Stomach (tissue), 4 donors: ENCODE measurements around the gene MEGF6.

Source experiments
- EP300 ChIP-seq: sonication (generic); formaldehyde crosslinking; IDR thresholded peaks from one replicate; pipeline ENCODE4 v1.6.1; 2017; ENCODE audit warnings: antibody characterized with exemption
- POLR2A ChIP-seq, 4 donors: fragments of 450-650 bp; IDR thresholded peaks; one replicate each; pipeline ENCODE4 v1.6.1; 2016; ENCODE audit warnings: antibody characterized with exemption in 4 of 4, control low read depth in 2 of 4, mild to moderate bottlenecking in 1 of 4, moderate library complexity in 1 of 4
- POLR2AphosphoS5 ChIP-seq, 3 donors: sonication (generic); formaldehyde crosslinking; IDR thresholded peaks; one replicate each; pipeline ENCODE4 v1.6.1; 2016; ENCODE audit warnings: antibody characterized with exemption in 3 of 3
- TF ChIP-seq, protein P1 (sequence below), 7 experiments: fragments of 450-650 bp in 4 of 7; fragments of 200-600 bp in 3 of 7; sonication (generic) in 3 of 7; IDR thresholded peaks; one replicate each; pipeline ENCODE4 v1.5.1; 2016 to 2019; ENCODE audit warnings: antibody characterized with exemption in 7 of 7, control low read depth in 2 of 7, mild to moderate bottlenecking in 1 of 7

DNA sequence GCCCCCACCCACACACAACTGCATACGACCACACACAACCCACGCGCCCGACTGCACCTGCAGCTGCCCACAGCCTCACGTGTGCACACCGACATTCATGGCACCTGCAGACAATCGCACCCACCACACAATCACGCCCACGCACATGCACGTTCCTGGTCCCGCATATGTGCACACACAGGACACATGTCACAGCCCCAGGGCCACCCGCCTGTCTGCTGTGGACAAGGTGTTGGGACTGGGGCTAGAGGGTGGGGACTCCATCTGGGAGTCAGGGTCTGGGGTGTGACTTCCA, 100.4 kb downstream of the MEGF6 start:
- TF ChIP-seq, protein P1, sequence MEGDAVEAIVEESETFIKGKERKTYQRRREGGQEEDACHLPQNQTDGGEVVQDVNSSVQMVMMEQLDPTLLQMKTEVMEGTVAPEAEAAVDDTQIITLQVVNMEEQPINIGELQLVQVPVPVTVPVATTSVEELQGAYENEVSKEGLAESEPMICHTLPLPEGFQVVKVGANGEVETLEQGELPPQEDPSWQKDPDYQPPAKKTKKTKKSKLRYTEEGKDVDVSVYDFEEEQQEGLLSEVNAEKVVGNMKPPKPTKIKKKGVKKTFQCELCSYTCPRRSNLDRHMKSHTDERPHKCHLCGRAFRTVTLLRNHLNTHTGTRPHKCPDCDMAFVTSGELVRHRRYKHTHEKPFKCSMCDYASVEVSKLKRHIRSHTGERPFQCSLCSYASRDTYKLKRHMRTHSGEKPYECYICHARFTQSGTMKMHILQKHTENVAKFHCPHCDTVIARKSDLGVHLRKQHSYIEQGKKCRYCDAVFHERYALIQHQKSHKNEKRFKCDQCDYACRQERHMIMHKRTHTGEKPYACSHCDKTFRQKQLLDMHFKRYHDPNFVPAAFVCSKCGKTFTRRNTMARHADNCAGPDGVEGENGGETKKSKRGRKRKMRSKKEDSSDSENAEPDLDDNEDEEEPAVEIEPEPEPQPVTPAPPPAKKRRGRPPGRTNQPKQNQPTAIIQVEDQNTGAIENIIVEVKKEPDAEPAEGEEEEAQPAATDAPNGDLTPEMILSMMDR (IDR thresholded peaks at IDR 0.05), result no peak
- no peak for TF ChIP-seq POLR2AphosphoS5 (IDR thresholded peaks at IDR 0.05)
- no peak for TF ChIP-seq EP300
- TF ChIP-seq POLR2A (IDR thresholded peaks at IDR 0.05), result no peak
